Small intestine (tissue), 7 donors: Measurements from ENCODE around the gene SHC4. TPM values are rescaled to one million over a fixed set of nuclear protein-coding genes. Genes with fewer than 3 reads are reported as not detected.

Experiments used
- DNase-seq, 2 donors: peaks; one replicate each; pipeline versions ENCODE4 v3.0.0 to v3.0.0-alpha.2; 2013
- FAIRE-seq: peaks from 2 replicates; lab custom pipeline; 2012; peaks lifted over from hg19 to GRCh38; lab: Jason Lieb, UNC
- H3K27ac ChIP-seq, 3 donors: one replicate each; pipeline ENCODE4 v1.5.1; 2013; ENCODE audit warnings: low read length in 2 of 3, mild to moderate bottlenecking in 2 of 3, control low read depth in 1 of 3, inconsistent platforms in 1 of 3, low read depth in 1 of 3, moderate library complexity in 1 of 3
- H3K27me3 ChIP-seq, 3 donors: one replicate each; pipeline ENCODE4 v1.6.1; 2013; ENCODE audit warnings: low read length in 3 of 3, inconsistent platforms in 1 of 3; ENCODE audit not compliant: control insufficient read depth in 3 of 3, insufficient read depth in 3 of 3
- H3K36me3 ChIP-seq, 3 donors: one replicate each; pipeline ENCODE4 v1.6.1; 2013; ENCODE audit warnings: low read length in 3 of 3, inconsistent platforms in 1 of 3, low read depth in 1 of 3, mild to moderate bottlenecking in 1 of 3, moderate library complexity in 1 of 3; ENCODE audit not compliant: control insufficient read depth in 3 of 3, insufficient read depth in 2 of 3
- H3K4me1 ChIP-seq, 3 donors: one replicate each; pipeline ENCODE4 v1.6.1; 2013; ENCODE audit warnings: low read length in 2 of 3, inconsistent platforms in 1 of 3, low read depth in 1 of 3, mild to moderate bottlenecking in 1 of 3, moderate library complexity in 1 of 3; ENCODE audit not compliant: control insufficient read depth in 3 of 3, insufficient read depth in 2 of 3
- H3K4me3 ChIP-seq, 3 donors: one replicate each; pipeline ENCODE4 v1.5.1; 2013; ENCODE audit warnings: low read length in 3 of 3, control low read depth in 1 of 3, inconsistent platforms in 1 of 3, low read depth in 1 of 3, mild to moderate bottlenecking in 1 of 3, moderate library complexity in 1 of 3
- H3K9me3 ChIP-seq, 2 donors: one replicate each; pipeline ENCODE4 v1.6.1; 2013; ENCODE audit warnings: low read depth in 1 of 2, low read length in 1 of 2; ENCODE audit not compliant: control insufficient read depth in 2 of 2, insufficient read depth in 1 of 2
- WGBS, 3 donors: extraction: QIAGEN DNeasy Blood & Tissue Kit; methylation state at CpG; one replicate each; pipeline ENCODE4 v1.1.7; 2013; 5-methylcytosine and 5-hydroxymethylcytosine counted together
- polyA plus RNA-seq, 4 donors: library from polyadenylated mRNA; stranded (reverse) in 3 of 4; unstranded in 1 of 4; fragments of 200-250 nt in 3 of 4; fragments of 120-200 nt in 1 of 4; gene quantifications; one replicate each; pipeline versions ENCODE4 v1.2.1 to v1.2.3, GENCODE V29; 2013
- donor health status: healthy with polysubstance abuse.
- donor health status: control.
- donor health status: control.
- donor health status: Bipolar disorder and iron deficiency.
- donor health status: healthy.

Gene SHC4
- polyA plus RNA-seq, 4 donors, result 0.49 to 0.52 TPM; not detected in 2

- Histone ChIP-seq H3K4me3 (no peak overlapping the region), H3K27ac (no peak overlapping the region), H3K27me3 (peaks cover 0 to 6% (median 2%) of the 10 kb centered on the region in 3 donors), H3K36me3 (no peaks in the 10 kb centered on the region), H3K4me1 (no peaks in the 10 kb centered on the region), H3K9me3 (no peaks in the 10 kb centered on the region)
- no peak for FAIRE-seq
- WGBS, 3 donors, result 72 to 77% (median 73%) methylated on average over 3 of the region's 3 CpGs
- no peak for DNase-seq
Measured at GRCh38 chr15:48893311-48893710, 70.4 kb downstream of the SHC4 start.

GRCh38 chr15:48891232-48891765, 72.4 kb downstream of the SHC4 start:
- Histone ChIP-seq H3K4me3 (no peak overlapping the region), H3K9me3 (no peaks in the 10 kb centered on the region), H3K27ac (no peak overlapping the region), H3K4me1 (no peaks in the 10 kb centered on the region), H3K27me3 (no peaks in the 10 kb centered on the region), H3K36me3 (no peaks in the 10 kb centered on the region)
- no peak for FAIRE-seq
- 63 to 71% (median 70%) methylated on average over 6 of the region's 6 CpGs for WGBS, 3 donors
- DNase-seq, result no peak

DNA sequence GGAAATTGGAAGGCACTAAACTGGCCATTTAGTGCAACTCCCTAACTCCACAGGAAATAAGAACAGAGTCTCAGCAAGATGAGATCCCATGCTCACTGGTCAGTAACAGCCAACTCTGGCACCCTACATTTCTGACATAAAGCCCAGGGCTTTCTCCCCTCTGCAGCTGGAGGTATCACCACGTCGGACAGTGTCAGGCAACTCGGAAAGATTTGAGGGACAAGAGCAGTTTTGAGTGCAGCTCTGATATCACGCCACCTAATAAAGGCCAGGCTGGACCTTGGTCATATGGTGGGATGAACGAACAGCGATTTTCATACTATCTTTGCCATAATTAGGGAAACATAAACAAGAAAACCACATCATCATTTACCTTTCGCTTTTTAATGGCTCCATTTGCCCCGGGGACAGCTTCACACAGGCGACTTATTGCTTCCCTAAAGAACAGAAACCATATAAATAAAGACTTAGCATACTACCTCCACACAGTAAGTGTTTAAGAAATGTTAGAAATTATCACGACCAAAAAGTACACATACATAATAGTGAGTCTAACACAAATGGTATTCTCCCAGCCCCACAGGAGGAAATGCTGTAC, 73.2 kb downstream of the SHC4 start:
- DNase-seq (no peak), FAIRE-seq (no peak)
- Histone ChIP-seq H3K27ac (no peak overlapping the region), H3K9me3 (no peaks in the 10 kb centered on the region), H3K27me3 (no peaks in the 10 kb centered on the region), H3K36me3 (no peaks in the 10 kb centered on the region), H3K4me3 (no peak overlapping the region), H3K4me1 (no peaks in the 10 kb centered on the region)
- WGBS, 3 donors, result 54 to 72% (median 63%) methylated on average over 10 of the region's 10 CpGs

DNA sequence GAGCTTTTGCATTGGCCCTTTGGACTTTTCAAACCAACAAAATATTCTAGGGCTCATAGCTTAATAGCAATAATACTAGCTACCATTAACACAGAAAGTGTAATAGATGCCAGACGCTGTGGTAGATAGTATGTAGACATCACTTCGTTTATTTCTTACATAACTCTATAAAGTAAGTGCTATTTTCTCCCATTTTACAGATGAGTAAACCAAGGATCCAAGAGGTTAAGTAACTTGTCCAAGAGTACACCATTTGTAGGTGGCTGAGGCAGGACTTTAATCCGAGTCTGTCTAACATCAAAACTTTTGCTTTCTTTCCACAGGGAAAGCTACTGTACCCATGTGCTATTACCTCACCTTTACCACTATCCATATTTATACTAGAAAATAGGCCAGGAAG, 73.8 kb downstream of the SHC4 start:
- 85 to 88% (median 86%) methylated on average over 3 of the region's 3 CpGs for WGBS, 3 donors
- H3K27me3 ChIP-seq, result no peaks in the 10 kb centered on the region
- H3K4me1 ChIP-seq, result no peaks in the 10 kb centered on the region
- no peak overlapping the region for H3K27ac ChIP-seq
- H3K9me3 ChIP-seq, result no peaks in the 10 kb centered on the region
- no peak for DNase-seq
- H3K36me3 ChIP-seq, result no peaks in the 10 kb centered on the region
- H3K4me3 ChIP-seq, result no peak overlapping the region
- FAIRE-seq, result no peak

DNA sequence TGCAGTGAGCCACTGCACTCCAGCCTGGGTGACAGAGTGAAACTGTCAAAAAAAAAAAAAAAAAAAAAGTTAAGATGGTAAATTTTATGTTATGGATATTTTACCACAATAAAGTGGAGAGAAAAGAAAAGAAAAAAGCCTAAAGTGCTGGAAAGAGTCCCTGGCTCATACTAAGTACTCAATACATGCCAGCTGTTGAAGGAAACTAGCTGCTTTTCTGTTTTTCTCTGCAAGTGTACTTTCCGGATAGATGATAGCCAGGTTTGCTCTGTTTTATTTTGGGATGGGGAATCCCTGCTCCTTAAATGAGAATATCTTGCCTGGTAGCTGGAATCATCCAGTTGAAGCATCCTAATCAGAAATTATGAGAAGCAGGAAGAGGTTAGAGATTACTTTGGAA, 74.9 kb downstream of the SHC4 start:
- no peak overlapping the region for H3K27ac ChIP-seq
- H3K36me3 ChIP-seq, result no peaks in the 10 kb centered on the region
- no peak for DNase-seq
- H3K27me3 ChIP-seq, result no peaks in the 10 kb centered on the region
- H3K4me1 ChIP-seq, result no peaks in the 10 kb centered on the region
- FAIRE-seq, result no peak
- no peak overlapping the region for H3K4me3 ChIP-seq
- WGBS, 3 donors, result 70 to 85% (median 82%) methylated on average over 1 of the region's 1 CpG
- no peaks in the 10 kb centered on the region for H3K9me3 ChIP-seq

GRCh38 chr15:48888191-48888590, 75.5 kb downstream of the SHC4 start:
- WGBS, 3 donors, result 72 to 88% (median 79%) methylated on average over 4 of the region's 4 CpGs
- no peak for FAIRE-seq

GRCh38 chr15:48887144-48887543, 76.6 kb downstream of the SHC4 start:
- FAIRE-seq (no peak), DNase-seq (no peak)
- Histone ChIP-seq H3K27me3 (no peaks in the 10 kb centered on the region), H3K9me3 (no peaks in the 10 kb centered on the region), H3K4me1 (no peaks in the 10 kb centered on the region), H3K4me3 (no peak overlapping the region), H3K27ac (no peak overlapping the region), H3K36me3 (no peaks in the 10 kb centered on the region)
- WGBS, 3 donors, result 50 to 58% (median 53%) methylated on average over 2 of the region's 2 CpGs

More at GRCh38 chr15:48888191-48888590, 75.5 kb downstream of the SHC4 start:
- H3K4me1 ChIP-seq, result no peaks in the 10 kb centered on the region
- H3K4me3 ChIP-seq, result no peak overlapping the region
- no peaks in the 10 kb centered on the region for H3K9me3 ChIP-seq
- no peak for DNase-seq
- H3K27me3 ChIP-seq, result no peaks in the 10 kb centered on the region
- H3K27ac ChIP-seq, result no peak overlapping the region
- no peaks in the 10 kb centered on the region for H3K36me3 ChIP-seq

DNA sequence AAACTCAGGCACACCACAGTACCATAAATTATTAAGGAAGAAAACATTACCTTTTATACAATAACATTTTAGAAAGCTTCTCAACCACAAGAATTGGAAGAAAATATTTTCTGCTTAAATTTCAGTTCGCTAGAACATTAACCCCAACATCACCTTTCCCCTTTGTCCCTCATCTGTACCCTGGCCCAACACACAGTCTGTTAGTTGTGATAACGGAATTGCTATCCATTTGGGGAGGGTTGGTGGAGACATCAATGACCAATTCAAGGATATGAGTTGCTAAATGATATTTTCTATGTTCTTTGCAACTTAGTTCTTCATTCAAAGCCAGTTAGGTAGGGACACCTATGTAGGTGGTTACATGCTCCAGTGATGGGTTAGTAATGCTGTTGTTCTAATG, 80.0 kb downstream of the SHC4 start:
- DNase-seq, result no peak
- FAIRE-seq, result no peak
- Histone ChIP-seq H3K36me3 (no peaks in the 10 kb centered on the region), H3K27ac (no peak overlapping the region), H3K27me3 (no peaks in the 10 kb centered on the region), H3K9me3 (no peaks in the 10 kb centered on the region), H3K4me1 (peaks cover 0 to 3% (median 3%) of the 10 kb centered on the region in 3 donors), H3K4me3 (no peak overlapping the region)
- 61 to 83% (median 67%) methylated on average over 2 of the region's 2 CpGs for whole genome bisulfite sequencing, 3 donors
